HG03432 (cell line): Measurements from ENCODE around the gene SPG11.

Source experiments
- ATAC-seq: cut with Tn5 transposase; IDR thresholded peaks from one replicate; pipeline ENCODE4 v1.9.1; 2021; ENCODE audit warnings: mild to moderate bottlenecking, moderate library complexity; ENCODE audit not compliant: unreplicated experiment

The SPG11 gene

GRCh38 chr15:44620081-44620480 lies 43.4 kb downstream of the SPG11 start:
- no peak for ATAC-seq

- no peak for ATAC-seq
Observed at GRCh38 chr15:44616974-44617373, 46.5 kb downstream of the SPG11 start.

DNA sequence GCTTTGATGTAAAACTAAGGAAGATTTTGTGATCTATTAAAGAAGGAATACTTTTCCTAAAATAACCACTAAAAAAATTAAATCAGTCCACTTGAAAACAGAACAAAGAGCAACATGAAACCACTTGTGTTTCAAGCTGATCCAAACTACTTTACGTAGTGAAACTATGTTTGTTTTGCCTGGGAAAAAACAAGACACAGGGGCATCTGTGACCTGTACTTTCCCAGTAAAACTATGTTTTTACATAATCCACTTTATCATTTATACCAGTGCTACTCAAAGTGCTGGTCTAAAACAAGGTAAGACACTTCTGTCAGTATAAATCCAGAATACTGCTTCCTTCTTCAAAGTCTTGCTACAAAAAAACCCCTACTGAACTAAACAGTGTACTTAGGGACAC lies 56.7 kb downstream of the SPG11 start:
- ATAC-seq: no peak

GRCh38 chr15:44603126-44603525 lies 60.3 kb downstream of the SPG11 start:
- no peak for ATAC-seq

GRCh38 chr15:44598892-44599291 lies 64.6 kb downstream of the SPG11 start:
- no peak for ATAC-seq

GRCh38 chr15:44598066-44598465 lies 65.4 kb downstream of the SPG11 start:
- no peak for ATAC-seq

GRCh38 chr15:44596511-44597010 lies 66.9 kb downstream of the SPG11 start:
- ATAC-seq: no peak

DNA sequence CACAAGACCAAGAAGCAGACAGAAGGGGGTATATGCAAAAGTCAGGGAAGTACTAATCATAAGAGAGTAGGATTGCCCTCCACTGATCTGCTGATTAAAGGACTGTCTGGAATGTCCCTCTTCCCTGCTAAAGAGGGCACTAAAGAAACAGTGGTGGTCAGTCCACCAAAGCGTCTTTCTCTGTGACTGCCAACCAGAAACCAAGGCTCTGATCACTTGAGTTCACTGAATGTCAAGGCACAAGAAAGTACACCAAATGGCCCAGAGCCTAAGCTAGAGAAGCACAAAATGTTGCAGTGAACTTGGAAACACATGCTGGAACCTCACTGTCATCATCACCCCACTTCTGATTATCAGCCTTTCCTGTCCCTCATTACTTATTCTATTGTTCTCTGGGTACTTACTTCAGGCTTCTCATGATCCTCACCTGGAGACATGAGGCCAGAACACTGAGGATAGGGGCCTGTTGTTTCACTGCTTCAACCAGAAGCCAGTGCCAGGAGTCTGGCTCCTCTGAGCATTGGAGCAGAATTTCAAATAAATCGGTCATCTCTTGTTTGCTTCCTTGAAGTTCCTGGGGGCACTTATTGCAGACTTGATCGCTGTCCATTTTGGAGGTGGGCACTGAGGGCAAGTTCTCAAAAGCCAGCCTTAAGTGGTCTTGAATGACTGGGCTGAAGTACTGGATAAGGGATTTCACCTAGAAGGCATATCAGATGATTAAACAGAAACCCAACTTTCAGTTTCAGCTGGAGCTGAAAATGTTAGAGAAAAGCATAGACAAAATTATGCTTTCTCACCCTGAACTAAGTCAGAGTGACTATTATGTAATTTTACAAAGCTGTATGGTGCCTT lies 67.6 kb downstream of the SPG11 start:
- ATAC-seq: no peak

- ATAC-seq: no peak
Observed at GRCh38 chr15:44595246-44595645, 68.2 kb downstream of the SPG11 start.

GRCh38 chr15:44593042-44593736 lies 70.3 kb downstream of the SPG11 start:
- ATAC-seq: no peak

- ATAC-seq: no peak
Observed at GRCh38 chr15:44591326-44591725, 72.1 kb downstream of the SPG11 start.

GRCh38 chr15:44588541-44588940 lies 74.9 kb downstream of the SPG11 start:
- ATAC-seq: no peak

GRCh38 chr15:44585633-44586032 lies 77.8 kb downstream of the SPG11 start:
- no peak for ATAC-seq

DNA sequence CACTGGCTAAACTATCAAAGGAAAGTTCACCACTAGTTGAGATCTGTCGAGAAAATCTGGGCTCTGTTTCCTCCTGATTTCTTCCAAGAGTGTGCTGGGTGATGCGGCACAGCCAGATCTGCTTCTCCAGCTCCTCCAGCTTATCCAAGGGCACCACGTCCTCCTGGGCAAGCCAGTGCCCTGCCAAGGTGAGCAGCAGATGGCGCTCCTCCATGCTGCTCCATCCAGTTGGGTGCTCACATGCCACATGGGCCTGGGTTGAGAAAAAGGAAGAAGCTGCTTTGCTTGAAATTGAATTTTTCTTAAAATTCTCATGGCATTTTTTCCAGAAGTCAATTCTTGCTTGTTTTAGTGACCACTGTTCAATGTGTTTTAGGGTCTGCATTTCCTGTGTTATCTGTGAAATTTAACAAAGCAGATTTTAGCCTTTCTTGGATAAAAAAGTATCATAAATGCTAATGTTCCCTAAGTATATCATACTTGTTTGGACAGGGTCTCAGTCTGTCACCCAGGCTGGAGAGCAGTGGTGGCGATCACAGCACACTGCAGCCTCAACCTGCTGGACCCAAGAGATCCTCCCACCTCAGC lies 79.2 kb downstream of the SPG11 start:
- no peak for ATAC-seq

DNA sequence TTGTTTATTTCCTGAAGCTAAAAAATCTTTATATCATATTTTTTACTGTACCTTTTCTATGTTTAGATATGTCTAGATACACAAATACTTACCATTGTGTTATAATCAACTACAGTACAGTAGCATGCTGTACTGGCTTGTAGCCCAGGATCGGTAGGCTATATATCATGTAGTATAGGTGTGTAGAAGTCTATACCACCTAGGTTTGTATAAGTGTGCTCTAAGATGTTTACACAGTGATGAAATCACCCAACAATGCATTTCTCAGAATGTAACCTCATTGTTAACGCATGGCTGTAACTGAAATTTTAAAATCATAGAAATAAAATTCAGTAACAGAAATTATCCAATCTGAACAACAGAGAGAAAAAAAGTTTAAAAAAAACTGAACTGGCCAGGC lies 83.4 kb downstream of the SPG11 start:
- ATAC-seq: no peak

DNA sequence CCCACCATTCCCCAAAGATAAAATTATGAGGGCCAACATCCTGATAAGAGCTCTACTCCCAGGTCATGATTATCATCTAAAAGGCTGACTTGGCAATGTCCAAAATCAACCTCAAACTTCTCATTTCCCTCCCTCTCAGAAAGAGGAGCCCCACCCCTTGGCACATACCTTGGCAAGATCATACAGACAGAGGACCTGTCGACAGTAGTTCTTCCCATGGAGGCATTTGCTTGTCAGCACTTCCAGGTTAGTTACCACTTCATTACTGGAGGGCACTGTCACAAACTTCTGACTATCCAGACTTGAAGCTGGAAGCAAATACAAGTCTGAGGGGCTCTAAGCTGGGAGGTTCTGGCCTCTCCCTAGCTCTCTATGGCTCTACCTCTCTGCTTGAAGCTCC lies 88.7 kb downstream of the SPG11 start:
- ATAC-seq: no peak

DNA sequence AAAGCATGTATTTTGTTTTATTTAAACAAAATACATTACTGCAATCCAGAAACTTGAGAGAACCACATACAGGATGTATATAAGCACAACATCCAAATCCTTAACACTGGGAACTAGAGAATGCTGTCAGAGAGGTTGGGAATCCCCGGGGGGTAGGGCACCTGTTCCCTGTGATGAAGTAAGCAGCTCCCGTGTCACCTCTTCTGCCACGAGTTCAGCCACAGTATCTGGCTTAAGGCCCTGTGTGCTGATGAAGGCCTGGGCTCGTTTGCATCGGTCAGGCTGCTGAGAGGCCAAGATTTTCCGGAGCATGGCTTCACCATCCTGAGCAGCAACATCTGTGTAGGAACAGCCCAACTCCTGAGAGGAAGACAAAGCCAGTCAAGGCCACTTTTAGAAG lies 90.1 kb downstream of the SPG11 start:
- ATAC-seq: no peak

DNA sequence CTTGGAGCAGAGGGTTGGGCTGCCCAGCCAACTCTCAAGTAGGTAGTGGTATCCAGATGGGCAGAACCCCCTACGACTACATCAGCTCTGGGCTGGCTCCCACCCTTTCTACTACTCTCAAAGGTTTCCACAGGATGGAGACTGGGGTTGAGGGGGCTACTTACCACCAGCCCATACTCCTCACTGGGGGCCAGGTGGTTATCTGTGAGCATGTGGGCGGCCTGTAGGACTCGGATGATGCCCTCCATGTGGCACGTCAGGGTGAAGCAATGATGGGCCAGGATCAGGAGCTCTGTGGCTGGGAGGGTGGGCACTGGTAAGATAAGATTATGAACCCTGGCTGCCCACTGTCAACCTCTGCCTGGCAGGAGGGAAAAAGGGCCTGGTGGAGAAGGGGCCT lies 93.1 kb downstream of the SPG11 start:
- no peak for ATAC-seq

- ATAC-seq: no peak
Observed at GRCh38 chr15:44569316-44569715, 94.1 kb downstream of the SPG11 start.

DNA sequence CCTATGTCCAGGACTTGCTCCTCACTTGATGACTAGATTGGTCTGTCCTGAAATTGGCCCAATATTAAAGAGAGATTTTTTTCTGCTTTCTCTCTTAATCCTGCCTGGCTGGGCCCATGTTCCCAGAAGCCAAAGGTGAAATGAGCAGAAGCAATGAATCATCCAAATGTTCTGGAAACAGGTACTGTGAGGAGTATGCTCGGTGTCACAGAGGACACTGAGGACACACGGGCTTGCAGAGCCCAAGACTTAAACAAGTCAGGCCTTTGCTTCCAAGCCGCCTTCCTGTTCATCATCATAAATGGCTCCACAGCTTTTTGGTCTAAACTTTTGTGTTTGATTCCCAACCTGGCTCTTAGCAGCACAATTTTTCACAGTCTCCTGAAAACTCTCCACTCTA lies 95.1 kb downstream of the SPG11 start:
- ATAC-seq: no peak

- ATAC-seq: no peak
Observed at GRCh38 chr15:44566155-44566540, 97.3 kb downstream of the SPG11 start.
